Cerebellar cortex (tissue), 1 donor: ENCODE measurements around the gene TRAF3IP3.

ENCODE experiments used
- DNase-seq: peaks from one replicate; pipeline ENCODE4 v3.0.0-alpha.2; 2015; ENCODE audit warnings: low spot score

The TRAF3IP3 gene

GRCh38 chr1:209755926-209756614 is at the start of gene TRAF3IP3:
Gene TRAF3IP3, plus strand, starts transcription at chr1:209756053. Its CDS starts 3,987 bp downstream, at chr1:209760040.
- no peak for DNase-seq

DNA sequence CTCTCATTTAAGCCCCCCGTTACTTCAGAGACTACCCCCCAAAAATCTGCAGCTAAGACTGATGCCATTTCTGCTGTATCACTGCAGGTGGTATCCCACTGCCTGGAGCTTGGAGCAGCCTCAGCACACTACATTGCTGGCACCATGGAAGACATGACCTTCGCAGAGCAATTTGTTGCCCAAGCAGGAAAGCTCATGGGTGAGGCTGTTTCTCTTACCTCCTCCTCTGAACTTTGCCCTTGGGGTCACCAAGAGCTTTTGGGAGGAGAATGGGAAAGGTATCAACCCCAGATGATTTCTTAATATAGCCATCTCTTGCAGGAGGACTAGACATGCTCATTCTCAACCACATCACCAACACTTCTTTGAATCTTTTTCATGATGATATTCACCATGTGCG is 49.2 kb upstream of the TRAF3IP3 start:
- no peak for DNase-seq

GRCh38 chr1:209707308-209707707 is 48.5 kb upstream of the TRAF3IP3 start:
- DNase-seq, result no peak

DNA sequence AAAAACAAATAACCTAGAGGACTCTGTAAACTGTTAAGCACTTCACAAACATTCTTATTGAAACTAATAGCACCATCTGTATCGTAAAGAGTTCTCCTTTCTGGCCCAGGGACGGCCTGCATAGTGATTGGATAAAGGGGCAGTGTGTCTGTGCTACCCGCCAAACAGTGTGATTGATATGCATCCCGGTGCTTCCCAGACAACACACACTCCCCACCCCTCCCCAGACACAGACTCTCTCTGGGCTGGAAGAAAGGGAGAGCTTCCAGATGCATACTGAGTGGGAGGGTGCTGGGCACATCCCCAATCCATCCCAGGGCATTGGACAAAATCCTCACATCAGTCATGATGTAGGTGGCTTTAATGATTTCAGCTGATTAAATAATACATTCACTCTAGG is 47.6 kb upstream of the TRAF3IP3 start:
- no peak for DNase-seq

DNA sequence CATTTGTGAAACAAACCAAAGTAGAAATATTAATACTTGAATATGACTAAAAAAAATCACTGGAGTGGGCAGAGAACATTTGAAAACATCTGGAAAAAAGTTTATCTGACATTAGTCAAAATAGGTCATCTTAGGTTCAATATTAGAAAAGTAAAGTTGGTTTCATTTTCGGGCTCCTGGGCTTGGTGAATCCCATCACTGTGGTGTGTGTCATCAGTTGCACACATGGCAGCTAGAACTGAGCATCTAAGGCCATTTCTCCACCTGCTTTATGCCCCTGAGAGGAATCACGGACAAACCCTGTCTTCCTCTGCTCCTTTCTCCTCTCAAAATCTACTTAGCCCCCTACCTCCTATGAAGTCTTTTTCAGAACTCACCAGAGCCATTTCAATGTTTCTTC is 45.8 kb upstream of the TRAF3IP3 start:
- DNase-seq, result no peak

- no peak for DNase-seq
These were observed 45.0 kb upstream of the TRAF3IP3 start for GRCh38 chr1:209710847-209711246.

DNA sequence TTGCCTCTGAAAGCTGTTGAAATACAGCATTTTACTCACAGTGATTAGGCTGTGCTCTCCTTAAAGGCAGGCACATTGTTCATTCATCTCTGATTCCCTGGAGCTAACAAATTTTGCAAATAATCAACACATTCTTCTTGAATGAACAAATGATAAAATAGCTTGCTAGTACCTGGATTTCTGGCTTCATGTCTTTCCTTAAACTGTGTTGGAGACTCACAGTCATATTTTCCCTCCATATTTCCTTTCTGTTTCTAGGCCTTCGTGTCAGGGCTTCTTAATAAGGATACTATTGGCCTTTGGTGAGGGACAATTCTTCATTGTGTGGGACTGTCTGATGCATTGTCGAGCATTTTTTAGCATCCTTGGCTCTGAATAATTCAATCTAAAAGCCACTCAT is 41.5 kb upstream of the TRAF3IP3 start:
- no peak for DNase-seq

DNA sequence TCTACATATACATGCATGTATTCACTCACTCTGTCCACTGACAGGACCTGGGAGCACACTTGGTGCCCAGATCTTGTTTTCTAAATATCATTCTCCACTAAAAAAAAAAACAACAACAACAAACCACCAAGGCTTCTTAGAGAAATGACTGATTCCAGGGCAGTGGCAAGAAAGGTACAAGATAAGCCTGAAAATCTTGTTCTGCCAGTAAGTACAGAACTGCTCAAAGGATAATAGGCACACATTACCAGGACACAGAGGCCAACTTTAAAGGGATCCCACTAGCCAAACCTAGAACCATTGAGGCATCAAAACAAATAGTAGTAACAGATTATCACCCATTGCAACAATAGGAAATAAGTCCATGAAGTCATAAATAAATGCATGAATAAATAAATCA is 40.5 kb upstream of the TRAF3IP3 start:
- DNase-seq, result no peak

- no peak for DNase-seq
These were observed 38.0 kb upstream of the TRAF3IP3 start for GRCh38 chr1:209717818-209718217.

DNA sequence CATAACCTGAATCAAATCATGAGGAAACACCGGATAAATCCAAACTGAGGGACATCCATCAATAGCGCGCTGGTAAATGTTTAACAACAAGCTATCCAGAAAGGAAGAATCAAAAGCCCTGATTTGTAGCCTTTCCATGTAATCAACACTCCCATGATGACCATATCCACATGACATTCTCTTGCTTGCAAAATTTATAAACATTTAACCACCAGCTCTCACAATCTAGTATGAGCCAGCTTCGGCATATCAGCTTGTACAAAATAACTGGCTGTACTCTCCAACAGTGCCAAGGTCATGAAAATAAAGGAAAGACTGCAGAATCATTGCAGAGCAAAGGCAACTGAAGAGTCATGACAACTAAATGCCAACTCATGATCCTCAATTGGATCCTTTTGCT is 35.5 kb upstream of the TRAF3IP3 start:
- no peak for DNase-seq

DNA sequence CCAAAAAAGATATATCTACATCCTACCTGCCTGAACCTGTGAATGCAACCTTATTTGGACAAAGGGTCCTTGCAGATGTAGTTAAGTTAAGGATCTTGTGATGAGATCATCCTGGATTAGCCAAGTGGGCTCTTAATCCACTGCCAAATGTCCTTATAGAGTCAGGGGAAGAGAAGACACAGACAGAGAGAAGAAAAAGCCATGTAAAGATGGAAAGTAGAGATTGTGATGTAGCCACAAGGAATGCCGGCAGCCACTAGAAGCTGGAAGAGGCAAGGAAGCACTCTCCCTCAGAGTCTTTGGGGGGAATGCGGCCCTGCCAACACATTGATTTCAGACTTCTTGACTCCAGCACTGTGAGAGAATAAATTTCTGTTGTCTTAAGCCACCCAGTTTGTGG is 35.0 kb upstream of the TRAF3IP3 start:
- no peak for DNase-seq

DNA sequence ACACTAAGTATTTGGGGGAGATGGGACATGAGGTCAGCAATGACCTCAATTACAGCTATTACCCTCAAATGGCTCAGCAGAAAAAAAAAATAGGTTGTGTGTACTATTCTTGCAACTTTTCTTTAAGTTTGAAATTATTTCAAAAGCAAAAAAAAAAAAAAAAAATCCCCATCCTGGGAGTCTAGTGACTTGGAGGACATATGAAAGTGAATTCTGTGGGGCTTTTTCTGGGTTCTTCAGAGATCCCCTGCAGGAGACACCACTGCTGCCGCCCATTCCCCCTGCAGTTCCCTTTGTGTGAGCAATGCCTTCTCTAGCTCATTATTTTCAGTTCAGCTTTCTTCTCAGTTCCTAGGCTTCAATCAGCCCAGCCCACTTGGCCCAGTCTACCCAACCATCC is 34.5 kb upstream of the TRAF3IP3 start:
- no peak for DNase-seq

GRCh38 chr1:209723265-209723664 is 32.6 kb upstream of the TRAF3IP3 start:
- no peak for DNase-seq

- no peak for DNase-seq
These were observed 31.8 kb upstream of the TRAF3IP3 start for GRCh38 chr1:209723756-209724693.

GRCh38 chr1:209727286-209727685 is 28.6 kb upstream of the TRAF3IP3 start:
- DNase-seq, result no peak

DNA sequence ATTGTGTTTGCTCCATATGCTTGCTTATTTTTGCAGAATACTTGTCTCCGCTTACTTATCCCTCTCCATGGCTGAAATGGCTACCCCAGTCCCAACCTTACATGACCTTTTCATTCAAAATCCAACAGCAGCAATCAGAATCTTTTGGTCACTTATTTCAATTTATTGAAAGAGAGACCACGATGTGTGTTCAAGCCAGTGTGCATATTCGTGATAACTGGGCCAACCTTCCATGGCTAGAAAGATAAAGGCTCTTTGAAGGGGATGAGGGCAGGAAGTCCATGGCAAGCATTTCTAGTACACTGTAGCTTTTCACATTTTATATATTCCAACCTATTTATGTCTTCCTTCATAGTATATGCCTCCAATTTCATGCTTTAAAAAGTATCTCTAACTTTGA is 28.1 kb upstream of the TRAF3IP3 start:
- no peak for DNase-seq

DNA sequence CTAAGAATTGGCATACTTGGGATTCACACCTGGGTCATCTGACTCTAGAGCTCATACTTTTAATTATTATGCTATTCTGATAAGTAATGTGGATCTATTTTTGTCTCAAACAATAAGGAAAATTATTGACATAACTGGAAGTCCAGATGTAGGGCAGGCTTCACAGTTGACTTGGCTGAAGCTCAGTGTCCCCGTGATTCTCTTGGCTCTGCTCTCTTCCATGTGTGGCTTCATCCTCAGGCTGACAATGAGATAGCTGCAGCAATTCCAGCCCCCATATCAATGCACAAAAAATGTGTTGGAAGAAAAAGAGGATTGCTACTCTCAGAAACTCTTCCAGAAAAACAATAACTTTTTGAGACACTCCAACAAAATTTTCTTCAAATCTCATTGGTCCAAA is 27.4 kb upstream of the TRAF3IP3 start:
- DNase-seq, result no peak

- no peak for DNase-seq
These were observed 26.4 kb upstream of the TRAF3IP3 start for GRCh38 chr1:209729436-209729835.

GRCh38 chr1:209732725-209733124 is 23.1 kb upstream of the TRAF3IP3 start:
- no peak for DNase-seq

DNA sequence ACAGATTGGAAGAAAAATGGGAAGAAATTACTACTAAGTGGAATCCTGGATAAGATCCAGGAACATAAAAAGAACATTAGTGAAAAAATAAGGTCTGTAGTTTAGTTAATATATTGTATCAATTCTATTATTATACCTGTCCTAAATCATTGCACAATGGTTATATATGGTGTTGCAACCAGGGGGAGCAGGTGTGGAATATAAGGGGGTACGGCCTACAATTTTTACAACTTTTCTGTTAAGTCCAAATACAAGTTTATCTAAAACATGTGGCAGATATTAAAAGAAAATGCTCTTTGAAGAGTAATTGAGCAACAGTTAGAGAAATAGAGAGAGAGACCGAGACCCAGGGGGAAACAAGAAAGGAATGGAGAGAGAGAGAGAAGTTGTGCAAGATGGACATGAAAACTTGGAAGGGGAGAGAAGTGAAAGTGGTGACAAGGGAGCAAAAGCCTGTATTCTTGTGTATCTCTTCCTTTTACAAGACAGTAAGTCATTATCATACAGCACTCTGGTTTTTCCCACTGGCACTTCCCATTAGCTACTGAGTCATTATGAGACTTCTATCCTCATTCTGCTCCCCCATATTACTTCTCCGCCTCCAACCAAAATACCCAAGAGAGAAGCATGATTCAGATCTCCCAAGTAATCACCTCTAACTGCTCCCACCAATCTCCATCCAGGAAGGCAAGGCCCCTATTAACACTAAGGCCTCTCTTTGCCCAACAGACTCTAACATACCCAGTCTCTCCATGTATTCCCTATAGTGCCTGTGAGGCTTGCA is 22.3 kb upstream of the TRAF3IP3 start:
- no peak for DNase-seq

DNA sequence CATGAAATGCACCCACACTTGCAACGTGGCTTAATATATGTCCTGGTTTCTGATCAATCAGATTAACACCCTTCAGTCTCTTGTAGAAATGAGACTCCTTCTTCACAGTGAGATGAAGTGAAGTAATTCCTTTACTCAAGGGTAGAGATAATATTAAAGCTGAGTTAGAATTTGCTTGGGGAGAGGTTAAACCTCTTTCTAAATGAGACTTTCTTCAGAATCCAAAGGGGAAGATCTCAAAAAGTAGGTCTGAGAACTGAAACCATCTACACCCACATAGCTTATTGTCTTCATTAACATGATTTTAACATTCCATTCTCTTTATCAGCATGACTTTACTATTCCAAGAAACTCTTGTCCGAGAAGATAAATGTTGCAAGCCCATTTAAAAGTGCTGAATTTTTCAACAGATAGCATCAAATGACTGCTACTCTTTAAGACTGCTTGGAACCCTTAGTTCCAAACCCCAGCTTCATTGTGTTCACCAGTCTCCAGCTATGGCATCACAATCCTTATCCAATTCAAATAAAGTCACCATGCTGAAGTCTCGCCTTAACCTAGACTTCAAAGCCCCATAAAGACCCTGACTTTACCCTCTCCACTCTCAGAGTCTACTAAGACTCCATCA is 19.2 kb upstream of the TRAF3IP3 start:
- no peak for DNase-seq

DNA sequence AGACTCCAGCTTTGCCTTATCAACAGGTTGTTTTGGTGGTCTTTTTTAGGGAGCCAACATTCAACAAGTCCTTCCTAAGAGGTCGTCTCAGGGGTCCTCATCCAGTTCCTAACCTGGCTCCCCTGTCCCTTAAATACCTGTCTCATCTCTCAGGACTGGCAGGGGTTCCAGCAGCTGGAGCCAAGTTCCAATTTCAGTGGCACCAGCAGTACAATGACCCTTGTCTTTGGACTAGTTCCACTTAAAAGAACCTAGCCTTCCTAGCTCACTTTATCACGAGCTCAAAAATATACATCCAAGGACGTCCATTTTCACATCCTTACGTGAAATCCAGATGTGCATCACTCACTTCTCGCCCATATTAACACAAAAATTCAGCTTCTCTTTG is 18.7 kb upstream of the TRAF3IP3 start:
- DNase-seq, result no peak
